ENCODE data around the gene UBE2S.

GRCh38 chr19:55419624-55420236 is 12.1 kb upstream of the UBE2S start:
- no peak for TF ChIP-seq CTCF (IDR thresholded peaks at IDR 0.05)
- no peak for TF ChIP-seq POLR2A (IDR thresholded peaks at IDR 0.05)
